HG03354 (cell line): ENCODE results near the gene GLI3.

Experiments
- ATAC-seq: cut with Tn5 transposase; IDR thresholded peaks from one replicate; pipeline ENCODE4 v1.9.1; 2021; ENCODE audit warnings: mild to moderate bottlenecking; ENCODE audit not compliant: unreplicated experiment, poor library complexity, severe bottlenecking

The GLI3 gene

GRCh38 chr7:42068554-42069280 lies 168.3 kb downstream of the GLI3 start:
- no peak for ATAC-seq

GRCh38 chr7:42065942-42066341 lies 171.1 kb downstream of the GLI3 start:
- ATAC-seq = no peak

GRCh38 chr7:42065015-42065414 lies 172.0 kb downstream of the GLI3 start:
- ATAC-seq = no peak

- no peak for ATAC-seq
Measured at GRCh38 chr7:42064534-42064933, 172.5 kb downstream of the GLI3 start.

GRCh38 chr7:42059275-42059674 lies 177.7 kb downstream of the GLI3 start:
- ATAC-seq = no peak

GRCh38 chr7:42057331-42057730 lies 179.7 kb downstream of the GLI3 start:
- ATAC-seq = no peak

- ATAC-seq = no peak
Measured at GRCh38 chr7:42055171-42055570, 181.8 kb downstream of the GLI3 start.

- ATAC-seq = no peak
Measured at GRCh38 chr7:42053834-42054233, 183.2 kb downstream of the GLI3 start.

GRCh38 chr7:42049761-42050160 lies 187.2 kb downstream of the GLI3 start:
- no peak for ATAC-seq

GRCh38 chr7:42046483-42046882 lies 190.5 kb downstream of the GLI3 start:
- no peak for ATAC-seq

- no peak for ATAC-seq
Measured at GRCh38 chr7:42045961-42046360, 191.0 kb downstream of the GLI3 start.

GRCh38 chr7:42039921-42040320 lies 197.1 kb downstream of the GLI3 start:
- ATAC-seq = no peak

GRCh38 chr7:42035210-42035609 lies 201.8 kb downstream of the GLI3 start:
- no peak for ATAC-seq

GRCh38 chr7:42033480-42033879 lies 203.5 kb downstream of the GLI3 start:
- ATAC-seq = no peak

GRCh38 chr7:42029405-42029804 lies 207.6 kb downstream of the GLI3 start:
- no peak for ATAC-seq

- ATAC-seq = no peak
Measured at GRCh38 chr7:42027521-42027920, 209.5 kb downstream of the GLI3 start.

GRCh38 chr7:42026622-42027197 lies 210.3 kb downstream of the GLI3 start:
- no peak for ATAC-seq

- no peak for ATAC-seq
Measured at GRCh38 chr7:42025635-42026375, 211.2 kb downstream of the GLI3 start.

GRCh38 chr7:42024537-42024936 lies 212.5 kb downstream of the GLI3 start:
- ATAC-seq = no peak

GRCh38 chr7:42023262-42023661 lies 213.7 kb downstream of the GLI3 start:
- no peak for ATAC-seq

GRCh38 chr7:42022791-42023190 lies 214.2 kb downstream of the GLI3 start:
- ATAC-seq = no peak
